AG04450 (cell line): Measurements from ENCODE around the gene TSC22D2. TPM values are rescaled to one million over a fixed set of nuclear protein-coding genes. Genes with fewer than 3 reads are reported as not detected.
"Not testable (repeated sequence)": the region's sequence is repeated elsewhere in the genome, so short reads cannot be mapped to it uniquely, and the experiment has no call there.

Source experiments
- CTCF ChIA-PET: fragments of 300-600, 350-600 bp; formaldehyde crosslinking; extraction: SDS; loops from one replicate; lab custom pipeline; 2022; ENCODE audit warnings: antibody characterized with exemption, inconsistent platforms; lab: Charles Lee
- POLR2A ChIA-PET: fragments of 350-600 bp; formaldehyde crosslinking; extraction: SDS; loops from one replicate; lab custom pipeline; 2021; ENCODE audit warnings: antibody characterized with exemption, inconsistent platforms; lab: Yijun Ruan, JAX
- DNase-seq: peaks from one replicate; pipeline ENCODE4 v3.0.0-alpha.2; 2011; ENCODE audit warnings: low read depth, low spot score
- H3K27ac ChIP-seq: one replicate; pipeline ENCODE4 v1.5.1; 2012; ENCODE audit warnings: low read depth, low read length, control low read depth
- H3K27me3 ChIP-seq: one replicate; pipeline ENCODE4 v1.6.0; 2012; ENCODE audit warnings: low read length; ENCODE audit not compliant: control insufficient read depth, insufficient read depth
- H3K4me3 ChIP-seq: 2 replicates; pipeline ENCODE4 v1.5.1; 2011; ENCODE audit warnings: mild to moderate bottlenecking, low read depth, low read length, control low read depth
- H3K9me3 ChIP-seq: 2 replicates; pipeline ENCODE4 v1.5.1; 2012; ENCODE audit warnings: low read length; ENCODE audit not compliant: control insufficient read depth, insufficient read depth
- polyA plus RNA-seq: library from polyadenylated mRNA; depleted of rRNA; stranded (reverse); fragments of >200 nt; gene quantifications from 2 replicates; pipeline ENCODE4 v1.2.3, GENCODE V29; 2011
- TF ChIP-seq, protein P1 (sequence below): IDR thresholded peaks from 2 replicates; pipeline ENCODE4 v1.5.1; 2011; ENCODE audit warnings: low read depth, low read length, control low read depth, inconsistent platforms

The TSC22D2 gene
- polyA plus RNA-seq, 1 experiment: 28.4 TPM

DNA sequence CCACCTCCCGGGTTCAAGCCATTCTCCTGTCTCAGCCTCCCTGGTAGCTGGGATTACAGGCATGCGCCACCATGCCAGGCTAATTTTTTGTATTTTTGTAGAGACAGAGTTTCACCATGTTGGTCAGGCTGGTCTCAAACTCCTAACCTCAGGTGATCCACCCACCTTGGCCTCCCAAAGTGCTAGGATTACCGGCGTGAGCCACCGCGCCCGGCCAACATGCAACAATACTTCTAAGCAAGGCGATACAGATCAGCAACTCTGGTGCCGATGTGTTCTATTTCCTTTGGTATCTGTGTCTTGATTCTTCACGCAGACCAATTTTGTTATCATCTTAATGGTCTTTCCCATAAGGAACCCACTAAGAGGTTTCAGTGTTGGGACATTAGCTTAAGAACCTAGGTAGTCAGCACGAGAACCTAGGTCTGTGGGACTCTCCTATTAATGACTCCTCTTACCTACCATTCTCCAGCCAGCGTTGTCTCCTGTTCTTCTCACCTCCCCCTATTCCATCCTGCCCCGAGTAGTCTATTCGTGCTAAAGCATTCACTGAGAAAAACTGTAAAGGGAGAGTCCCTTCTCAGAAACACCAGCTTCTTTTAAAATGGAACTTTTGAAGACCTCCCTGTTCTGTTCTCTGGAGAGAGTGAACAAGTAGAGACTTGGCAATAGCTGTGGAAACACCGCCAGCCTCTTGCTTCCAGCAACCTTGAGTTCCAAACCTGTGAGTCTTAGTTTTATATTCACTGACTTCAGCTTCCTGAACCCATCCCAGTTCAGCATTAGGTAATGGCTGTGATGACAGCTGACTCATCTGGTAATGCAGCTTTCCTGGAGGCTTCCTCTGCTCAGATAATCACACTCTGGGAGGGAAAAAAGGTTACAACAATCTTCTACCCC, 61.2 kb downstream of the TSC22D2 start:
- Histone ChIP-seq H3K27me3 (no peaks in the 10 kb centered on the region), H3K27ac (peak overlapping the region; percentile 87), H3K9me3 (no peaks in the 10 kb centered on the region; the same call in 1 of the 2 replicates), H3K4me3 (no peak overlapping the region)
- TF ChIP-seq, protein P1, sequence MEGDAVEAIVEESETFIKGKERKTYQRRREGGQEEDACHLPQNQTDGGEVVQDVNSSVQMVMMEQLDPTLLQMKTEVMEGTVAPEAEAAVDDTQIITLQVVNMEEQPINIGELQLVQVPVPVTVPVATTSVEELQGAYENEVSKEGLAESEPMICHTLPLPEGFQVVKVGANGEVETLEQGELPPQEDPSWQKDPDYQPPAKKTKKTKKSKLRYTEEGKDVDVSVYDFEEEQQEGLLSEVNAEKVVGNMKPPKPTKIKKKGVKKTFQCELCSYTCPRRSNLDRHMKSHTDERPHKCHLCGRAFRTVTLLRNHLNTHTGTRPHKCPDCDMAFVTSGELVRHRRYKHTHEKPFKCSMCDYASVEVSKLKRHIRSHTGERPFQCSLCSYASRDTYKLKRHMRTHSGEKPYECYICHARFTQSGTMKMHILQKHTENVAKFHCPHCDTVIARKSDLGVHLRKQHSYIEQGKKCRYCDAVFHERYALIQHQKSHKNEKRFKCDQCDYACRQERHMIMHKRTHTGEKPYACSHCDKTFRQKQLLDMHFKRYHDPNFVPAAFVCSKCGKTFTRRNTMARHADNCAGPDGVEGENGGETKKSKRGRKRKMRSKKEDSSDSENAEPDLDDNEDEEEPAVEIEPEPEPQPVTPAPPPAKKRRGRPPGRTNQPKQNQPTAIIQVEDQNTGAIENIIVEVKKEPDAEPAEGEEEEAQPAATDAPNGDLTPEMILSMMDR: no peak
- ChIA-PET CTCF (interaction anchor here (1.0 kb wide), 1 partner anchor 26 kb away, joined by 4 read pairs; no protein-coding TSS in a partner anchor), POLR2A (interaction anchor here (0.6 to 1.1 kb wide), 3 partner anchors 35 to 227 kb away, joined by 3 to 4 read pairs (median 3); no protein-coding TSS in a partner anchor)
- DNase-seq: peak; percentile 85

- ChIA-PET POLR2A (interaction anchor here (1.0 to 1.1 kb wide), 2 partner anchors 36 to 61 kb away, joined by 3 to 4 read pairs; no protein-coding TSS in a partner anchor), CTCF (interaction anchor here (1.0 to 1.3 kb wide), 3 partner anchors 25 to 59 kb away, joined by 3 to 4 read pairs (median 4); no protein-coding TSS in a partner anchor)
- no peaks in the 10 kb centered on the region; the same call in 1 of the 2 replicates for H3K9me3 ChIP-seq
- H3K4me3 ChIP-seq: 0 out of 2 replicates have a peak overlapping the region, but pooled peaks have one; percentile 8
- no peaks in the 10 kb centered on the region for H3K27me3 ChIP-seq
- no peak for DNase-seq
- TF ChIP-seq, protein P1: no peak
- H3K27ac ChIP-seq: peak overlapping the region; percentile 87
Observed at GRCh38 chr3:150469931-150470740, 62.0 kb downstream of the TSC22D2 start.

DNA sequence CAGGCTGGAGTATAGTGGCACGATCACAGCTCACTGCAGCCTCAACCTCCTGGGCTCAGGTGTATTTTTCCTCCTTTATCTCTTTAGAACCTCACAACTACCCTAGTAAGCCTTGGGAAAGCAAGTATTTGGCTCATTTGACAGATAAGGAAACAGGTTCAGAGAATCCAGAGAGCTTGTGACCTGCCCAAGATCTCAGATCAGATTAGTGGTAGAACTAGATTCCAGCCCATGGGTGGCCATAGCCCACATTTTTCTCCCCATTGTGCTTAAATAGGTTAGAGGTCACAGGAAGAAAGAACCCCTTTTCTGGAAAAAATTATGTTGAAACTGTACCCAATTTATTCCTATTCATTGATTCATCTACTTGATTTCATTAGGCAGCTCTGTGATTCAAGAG, 64.3 kb downstream of the TSC22D2 start:
- no peak overlapping the region for H3K4me3 ChIP-seq
- H3K27ac ChIP-seq: no peak overlapping the region
- no peaks in the 10 kb centered on the region; the same call in 1 of the 2 replicates for H3K9me3 ChIP-seq
- TF ChIP-seq, protein P1: no peak
- ChIA-PET POLR2A (no interaction called here), CTCF (interaction anchor here (1.0 kb wide), 1 partner anchor 23 kb away, joined by 3 read pairs; no protein-coding TSS in a partner anchor)
- no peak for DNase-seq
- H3K27me3 ChIP-seq: no peaks in the 10 kb centered on the region

DNA sequence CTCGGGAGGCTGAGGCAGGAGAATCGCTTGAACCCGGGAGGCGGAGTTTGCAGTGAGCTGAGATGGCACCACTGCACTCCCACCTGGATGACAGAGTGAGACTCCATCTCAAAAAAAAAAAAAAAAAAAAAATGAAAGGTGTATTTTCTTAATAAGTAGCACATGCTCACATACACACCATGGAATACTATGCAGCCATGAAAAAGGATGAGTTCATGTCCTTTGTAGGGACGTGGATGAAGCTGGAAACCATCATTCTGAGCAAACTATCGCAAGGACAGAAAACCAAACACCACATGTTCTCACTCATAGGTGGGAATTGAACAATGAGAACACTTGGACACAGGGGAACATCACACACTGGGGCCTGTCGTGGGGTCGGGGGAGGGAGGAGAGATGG, 65.1 kb downstream of the TSC22D2 start:
- CTCF ChIA-PET: interaction anchor here (0.7 to 1.0 kb wide), 2 partner anchors 22 to 1483 kb away, joined by 3 read pairs; no protein-coding TSS in a partner anchor
- H3K27ac ChIP-seq, POLR2A ChIA-PET, H3K27me3 ChIP-seq, H3K9me3 ChIP-seq, DNase-seq, H3K4me3 ChIP-seq: not testable (repeated sequence)

DNA sequence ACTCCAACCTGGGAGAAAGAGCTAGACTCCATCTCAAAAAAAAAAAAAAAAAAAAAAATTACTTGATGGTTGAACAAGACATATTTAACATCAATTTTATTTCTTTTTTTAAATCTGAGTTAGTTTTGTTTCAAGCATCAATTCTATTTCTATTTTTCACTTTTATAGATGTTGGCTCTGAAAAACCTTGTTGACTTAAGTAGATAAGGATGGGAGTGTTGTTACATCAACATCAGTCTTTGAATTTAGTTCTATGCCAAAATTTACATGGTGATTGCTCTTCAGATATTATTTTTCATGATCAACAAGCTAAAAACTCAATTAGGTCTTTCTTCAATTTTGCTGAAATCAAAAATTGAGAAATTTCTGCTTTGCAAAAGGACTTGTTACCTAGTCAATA, 71.3 kb downstream of the TSC22D2 start:
- ChIA-PET POLR2A (no interaction called here), CTCF (interaction anchor here (0.8 kb wide), 1 partner anchor 16 kb away, joined by 4 read pairs; no protein-coding TSS in a partner anchor)
- H3K27ac ChIP-seq: no peak overlapping the region
- H3K9me3 ChIP-seq: peaks cover 4% of the 10 kb centered on the region; the same call in 1 of the 2 replicates
- DNase-seq: no peak
- no peaks in the 10 kb centered on the region for H3K27me3 ChIP-seq
- H3K4me3 ChIP-seq: no peak overlapping the region
- TF ChIP-seq, protein P1: no peak
